Esophagus squamous epithelium (tissue), 5 donors: ENCODE results near the gene CNBD2. TPM values are rescaled to one million over a fixed set of nuclear protein-coding genes. Genes with fewer than 3 reads are reported as not detected.
A peak's percentile ranks its signal among the peaks of the same experiment; 100 is the strongest.
"Not testable (repeated sequence)": the region's sequence is repeated elsewhere in the genome, so short reads cannot be mapped to it uniquely, and the experiment has no call there.

Source experiments
- DNase-seq: peaks from one replicate; lab custom pipeline; 2025; lab: John Stamatoyannopoulos, UW
- H3K27ac ChIP-seq, 4 donors: fragments of 200-600 bp; sonication (generic); one replicate each; pipeline ENCODE4 v1.5.1; 2016 to 2019; ENCODE audit warnings: mild to moderate bottlenecking in 1 of 4
- H3K27me3 ChIP-seq, 4 donors: fragments of 200-600 bp; sonication (generic); 1 replicate in 3 of 4; 2 replicates in 1 of 4; pipeline versions ENCODE4 v1.5.1 to v1.6.0; 2017 to 2021; ENCODE audit warnings: antibody characterized with exemption in 1 of 4
- H3K36me3 ChIP-seq, 3 donors: fragments of 200-600 bp; sonication (generic); one replicate each; pipeline ENCODE4 v1.5.1; 2016 to 2019
- H3K4me1 ChIP-seq, 3 donors: fragments of 200-600 bp; sonication (generic); one replicate each; pipeline ENCODE4 v1.5.1; 2017 to 2019
- H3K4me3 ChIP-seq, 4 donors: fragments of 200-600 bp; sonication (generic); 1 replicate in 3 of 4; 2 replicates in 1 of 4; pipeline ENCODE4 v1.5.1; 2016 to 2019; ENCODE audit warnings: mild to moderate bottlenecking in 2 of 4, moderate library complexity in 1 of 4
- H3K9me3 ChIP-seq, 3 donors: fragments of 200-600 bp; sonication (generic); one replicate each; pipeline ENCODE4 v1.5.1; 2016 to 2019
- CTCF ChIP-seq, 6 experiments: fragments of 450-650 bp in 4 of 6; fragments of 200-600 bp in 2 of 6; sonication (generic) in 2 of 6; IDR thresholded peaks; one replicate each; pipeline ENCODE4 v1.5.1; 2016 to 2019; ENCODE audit warnings: antibody characterized with exemption in 6 of 6, mild to moderate bottlenecking in 4 of 6, moderate library complexity in 4 of 6
- POLR2A ChIP-seq, 4 donors: fragments of 450-650 bp; IDR thresholded peaks; one replicate each; pipeline ENCODE4 v1.6.1; 2017; ENCODE audit warnings: antibody characterized with exemption in 4 of 4, mild to moderate bottlenecking in 4 of 4, moderate library complexity in 3 of 4
- WGBS, 2 donors: methylation state at CpG; one replicate each; pipeline ENCODE4 v1.1.5; 2018; 5-methylcytosine and 5-hydroxymethylcytosine counted together
- intact Hi-C: fragments of 100-400 bp; cut with DNase I; formaldehyde crosslinking; loops from one replicate; pipeline ENCODE4 v1.15.0; 2022
- total RNA-seq, 4 donors: library from RNA; depleted of rRNA; stranded (reverse); fragments of >200 nt; gene quantifications; one replicate each; pipeline ENCODE4 v1.1.0, GENCODE V29; 2016
- donor health status: DM: yes; HTN: yes; CAD: no.

The CNBD2 gene
- total RNA-seq, 4 donors from 2014 or later, result 4.0 to 15.3 (median 4.6) TPM

- no peak for DNase-seq
- Histone ChIP-seq H3K4me1 (peaks cover 13 to 40% (median 15%) of the 10 kb centered on the region in 3 donors), H3K27me3 (no peaks in the 10 kb centered on the region), H3K9me3 (no peaks in the 10 kb centered on the region), H3K27ac (peak overlapping the region in 1 of 4 donors; percentile 36), H3K36me3 (no peaks in the 10 kb centered on the region), H3K4me3 (no peak overlapping the region)
- no peak for TF ChIP-seq POLR2A (IDR thresholded peaks at IDR 0.05)
- TF ChIP-seq CTCF (IDR thresholded peaks at IDR 0.05), result no peak
- intact Hi-C loops, result no loop called here
Measured at GRCh38 chr20:35956616-35957015, 11.8 kb upstream of the CNBD2 start.

- 73 to 82% methylated on average over 6 of the region's 6 CpGs for WGBS, 2 donors
- H3K4me1 ChIP-seq, result peaks cover 0 to 20% (median 0%) of the 10 kb centered on the region in 3 donors
- H3K27me3 ChIP-seq, intact Hi-C loops, H3K9me3 ChIP-seq, H3K36me3 ChIP-seq, DNase-seq, H3K27ac ChIP-seq, H3K4me3 ChIP-seq: not testable (repeated sequence)
Measured at GRCh38 chr20:35959291-35959690, 9.1 kb upstream of the CNBD2 start.

GRCh38 chr20:35963878-35964277 is 4.5 kb upstream of the CNBD2 start:
- no peaks in the 10 kb centered on the region for H3K36me3 ChIP-seq
- H3K27ac ChIP-seq, result no peak overlapping the region
- 74 to 84% methylated on average over 4 of the region's 4 CpGs for WGBS, 2 donors
- TF ChIP-seq CTCF (IDR thresholded peaks at IDR 0.05) (no peak), POLR2A (IDR thresholded peaks at IDR 0.05) (no peak)
- H3K27me3 ChIP-seq, result no peaks in the 10 kb centered on the region
- intact Hi-C loops, result no loop called here
- no peaks in the 10 kb centered on the region for H3K9me3 ChIP-seq
- DNase-seq, result no peak
- H3K4me1 ChIP-seq, result peaks cover 0 to 10% (median 0%) of the 10 kb centered on the region in 3 donors
- H3K4me3 ChIP-seq, result no peak overlapping the region

- no peak overlapping the region for H3K27ac ChIP-seq
- H3K4me3 ChIP-seq, result no peak overlapping the region
- TF ChIP-seq POLR2A (IDR thresholded peaks at IDR 0.05) (no peak), CTCF (IDR thresholded peaks at IDR 0.05) (no peak)
- H3K27me3 ChIP-seq, result no peaks in the 10 kb centered on the region
- no peak for DNase-seq
- H3K36me3 ChIP-seq, result no peaks in the 10 kb centered on the region
- H3K9me3 ChIP-seq, result peaks cover 0 to 4% (median 0%) of the 10 kb centered on the region in 3 donors
- 25 to 44% methylated on average over 1 of the region's 1 CpG for WGBS, 2 donors
- peaks cover 0 to 23% (median 0%) of the 10 kb centered on the region in 3 donors for H3K4me1 ChIP-seq
- intact Hi-C loops, result no loop called here
Measured at GRCh38 chr20:35968930-35969329, 540 bp downstream of the CNBD2 start.

GRCh38 chr20:35971981-35972380 is 3.6 kb downstream of the CNBD2 start:
- Histone ChIP-seq H3K4me3 (no peak overlapping the region), H3K27me3 (no peaks in the 10 kb centered on the region), H3K9me3 (peaks cover 0 to 4% (median 0%) of the 10 kb centered on the region in 3 donors), H3K27ac (peak overlapping the region in 1 of 4 donors; percentile 13), H3K36me3 (no peaks in the 10 kb centered on the region), H3K4me1 (peaks cover 0 to 23% (median 0%) of the 10 kb centered on the region in 3 donors)
- intact Hi-C loops, result no loop called here
- no peak for TF ChIP-seq CTCF (IDR thresholded peaks at IDR 0.05)
- no peak for TF ChIP-seq POLR2A (IDR thresholded peaks at IDR 0.05)
- WGBS, 2 donors, result 93 to 94% methylated on average over 2 of the region's 2 CpGs
- DNase-seq, result no peak

GRCh38 chr20:35972462-35972861 is 4.1 kb downstream of the CNBD2 start:
- H3K27me3 ChIP-seq, result no peaks in the 10 kb centered on the region
- WGBS, 2 donors, result 47 to 60% methylated on average over 4 of the region's 4 CpGs

More at GRCh38 chr20:35972462-35972861, 4.1 kb downstream of the CNBD2 start:
- H3K4me1 ChIP-seq, result peaks cover 0 to 23% (median 0%) of the 10 kb centered on the region in 3 donors
- no peak for TF ChIP-seq CTCF (IDR thresholded peaks at IDR 0.05)
- no peak for TF ChIP-seq POLR2A (IDR thresholded peaks at IDR 0.05)
- intact Hi-C loops, result no loop called here
- H3K4me3 ChIP-seq, result no peak overlapping the region
- no peaks in the 10 kb centered on the region for H3K36me3 ChIP-seq
- H3K27ac ChIP-seq, result peak overlapping the region in 1 of 4 donors; percentile 13
- no peak for DNase-seq
- H3K9me3 ChIP-seq, result peaks cover 0 to 4% (median 0%) of the 10 kb centered on the region in 3 donors
